ENCODE data around the gene DRGX.

The DRGX gene

GRCh38 chr10:49389361-49389933 lies 6.4 kb downstream of the DRGX start:
- no peak for TF ChIP-seq CTCF (conservative IDR thresholded peaks at IDR 0.05; ENCODE audit: low read length)
- no peak for DNase-seq (ENCODE audit: low read depth)
- H3K4me3 ChIP-seq (ENCODE audit: low read length), result no peak overlapping the region

GRCh38 chr10:49388161-49388560 lies 7.7 kb downstream of the DRGX start:
- DNase-seq (ENCODE audit: low read depth), result no peak
- no peak for TF ChIP-seq CTCF (conservative IDR thresholded peaks at IDR 0.05; ENCODE audit: low read length)
- no peak overlapping the region for H3K4me3 ChIP-seq (ENCODE audit: low read length)

GRCh38 chr10:49387071-49387470 lies 8.8 kb downstream of the DRGX start:
- H3K4me3 ChIP-seq (ENCODE audit: low read length), result no peak overlapping the region
- DNase-seq (ENCODE audit: low read depth), result peak; percentile 67
- TF ChIP-seq CTCF (conservative IDR thresholded peaks at IDR 0.05; ENCODE audit: low read length), result no peak

- DNase-seq (ENCODE audit: low read depth), result no peak
- H3K4me3 ChIP-seq (ENCODE audit: low read length), result no peak overlapping the region
- TF ChIP-seq CTCF (conservative IDR thresholded peaks at IDR 0.05; ENCODE audit: low read length), result no peak
Measured at GRCh38 chr10:49385939-49386922, 9.7 kb downstream of the DRGX start.

- no peak for DNase-seq (ENCODE audit: low read depth)
- no peak for TF ChIP-seq CTCF (conservative IDR thresholded peaks at IDR 0.05; ENCODE audit: low read length)
- no peak overlapping the region for H3K4me3 ChIP-seq (ENCODE audit: low read length)
Measured at GRCh38 chr10:49384268-49384953, 11.5 kb downstream of the DRGX start.

GRCh38 chr10:49383853-49384252 lies 12.0 kb downstream of the DRGX start:
- no peak for TF ChIP-seq CTCF (conservative IDR thresholded peaks at IDR 0.05; ENCODE audit: low read length)
- DNase-seq (ENCODE audit: low read depth), result no peak
- no peak overlapping the region for H3K4me3 ChIP-seq (ENCODE audit: low read length)
